Activated CD4-positive, alpha-beta T cell treated with anti-CD3 and anti-CD28 coated beads for 24 hours (primary cell): ENCODE results near the gene OR6Y1.

Experiments
- DNase-seq, 2 donors: peaks; one replicate each; pipeline ENCODE4 v3.0.0-alpha.2; 2020; ENCODE audit warnings: low read depth in 2 of 2

Gene OR6Y1

GRCh38 chr1:158506369-158506987 is 47.7 kb downstream of the OR6Y1 start:
- DNase-seq = peak; percentile 18 to 19

- no peak for DNase-seq
These were observed 57.8 kb downstream of the OR6Y1 start for GRCh38 chr1:158496374-158496773.

DNA sequence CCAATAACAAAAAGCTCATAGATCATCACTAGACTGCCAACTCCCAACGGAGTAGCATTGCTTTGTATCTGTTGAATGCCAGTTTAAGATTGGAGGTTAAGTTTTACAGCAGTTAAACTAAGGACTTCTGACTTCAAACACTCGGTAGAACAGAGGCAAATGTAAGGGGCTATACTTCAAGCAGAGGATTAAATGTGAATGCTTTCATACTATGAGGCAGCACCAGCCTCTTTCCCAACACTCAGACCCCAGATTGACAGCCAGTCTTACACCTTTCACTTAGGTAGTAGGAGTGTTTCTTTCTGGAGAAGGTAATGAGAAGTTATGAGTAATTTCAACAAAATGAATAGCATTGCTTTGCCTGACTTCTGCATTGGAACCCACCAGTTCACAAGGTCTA is 59.4 kb downstream of the OR6Y1 start:
- no peak for DNase-seq
